KG1 (cell line): ENCODE measurements around the gene SNAPC5.
"Not testable (repeated sequence)": the region's sequence is repeated elsewhere in the genome, so short reads cannot be mapped to it uniquely, and the experiment has no call there.

ENCODE experiments used
- DNase-seq: peaks from one replicate; lab custom pipeline; 2025; lab: John Stamatoyannopoulos, UW

SNAPC5 gene

GRCh38 chr15:66497502-66498455 lies at the start of gene SNAPC5:
Gene SNAPC5 (minus strand): TSS chr15:66497762. CDS start chr15:66497731, 31 bp downstream.
- DNase-seq = peak; percentile 93

- no peak for DNase-seq
Measured at GRCh38 chr15:66545255-66545654, 47.7 kb upstream of the SNAPC5 start.

GRCh38 chr15:66542896-66543295 lies 45.3 kb upstream of the SNAPC5 start:
- DNase-seq = no peak

- no peak for DNase-seq
Measured at GRCh38 chr15:66535056-66535455, 37.5 kb upstream of the SNAPC5 start.

- no peak for DNase-seq
Measured at GRCh38 chr15:66524838-66525237, 27.3 kb upstream of the SNAPC5 start.

GRCh38 chr15:66523926-66524325 lies 26.4 kb upstream of the SNAPC5 start:
- no peak for DNase-seq

- DNase-seq = no peak
Measured at GRCh38 chr15:66515901-66516322, 18.4 kb upstream of the SNAPC5 start.

GRCh38 chr15:66514586-66514985 lies 17.0 kb upstream of the SNAPC5 start:
- DNase-seq = no peak

GRCh38 chr15:66508293-66508883 lies 10.8 kb upstream of the SNAPC5 start:
- no peak for DNase-seq

- no peak for DNase-seq
Measured at GRCh38 chr15:66505818-66506217, 8.3 kb upstream of the SNAPC5 start.

- DNase-seq = no peak
Measured at GRCh38 chr15:66505430-66505811, 7.9 kb upstream of the SNAPC5 start.

- DNase-seq = peak; percentile 92
Measured at GRCh38 chr15:66504563-66505429, 7.2 kb upstream of the SNAPC5 start, which contains the start of the genes RPL4 and ZWILCH. Gene RPL4 (minus strand): TSS chr15:66504855. CDS start chr15:66504790, 65 bp downstream. Gene ZWILCH (plus strand): TSS chr15:66505326. CDS start chr15:66505339, 13 bp downstream.

- DNase-seq = no peak
Measured at GRCh38 chr15:66503780-66504562, 6.4 kb upstream of the SNAPC5 start.

GRCh38 chr15:66503041-66503648 lies 5.6 kb upstream of the SNAPC5 start:
- DNase-seq = not testable (repeated sequence)

- DNase-seq = no peak
Measured at GRCh38 chr15:66502491-66502890, 4.9 kb upstream of the SNAPC5 start.

- DNase-seq = not testable (repeated sequence)
Measured at GRCh38 chr15:66500346-66500745, 2.8 kb upstream of the SNAPC5 start.

- DNase-seq = no peak
Measured at GRCh38 chr15:66498501-66499386, 1.2 kb upstream of the SNAPC5 start.

- DNase-seq = no peak
Measured at GRCh38 chr15:66496951-66497501, 536 bp downstream of the SNAPC5 start.

GRCh38 chr15:66494262-66494661 lies 3.3 kb downstream of the SNAPC5 start:
- DNase-seq = no peak
